Ishikawa (cell line): Measurements from ENCODE around the gene NOL9.

Source experiments
- CEBPB ChIP-seq: IDR thresholded peaks from 2 replicates; pipeline ENCODE4 v1.6.1; 2012
- CREB1 ChIP-seq: IDR thresholded peaks from 2 replicates; pipeline ENCODE4 v1.6.1; 2012; ENCODE audit warnings: low read depth
- EGR1 ChIP-seq: IDR thresholded peaks from 2 replicates; pipeline ENCODE4 v1.6.1; 2012
- EP300 ChIP-seq: IDR thresholded peaks from 2 replicates; pipeline ENCODE4 v1.6.1; 2012; ENCODE audit warnings: borderline replicate concordance
- FOXM1 ChIP-seq: IDR thresholded peaks from 2 replicates; pipeline ENCODE4 v1.6.1; 2012; ENCODE audit warnings: low read depth, borderline replicate concordance
- NFIC ChIP-seq: IDR thresholded peaks from 2 replicates; pipeline ENCODE4 v1.6.1; 2012
- RAD21 ChIP-seq: IDR thresholded peaks from 2 replicates; pipeline ENCODE4 v1.6.1; 2012; ENCODE audit warnings: low read depth
- TAF1 ChIP-seq: IDR thresholded peaks from 2 replicates; pipeline ENCODE4 v1.6.1; 2012; ENCODE audit warnings: low read depth, mild to moderate bottlenecking
- TCF12 ChIP-seq: IDR thresholded peaks from 2 replicates; pipeline ENCODE4 v1.6.1; 2012; ENCODE audit warnings: low read depth
- TEAD4 ChIP-seq: IDR thresholded peaks from 2 replicates; pipeline ENCODE4 v1.6.1; 2012
- YY1 ChIP-seq: IDR thresholded peaks from 2 replicates; pipeline ENCODE4 v1.6.1; 2012; ENCODE audit warnings: low read depth
- ZBTB7A ChIP-seq: IDR thresholded peaks from 2 replicates; pipeline ENCODE4 v1.6.1; 2012; ENCODE audit warnings: low read depth
- TF ChIP-seq, protein P1 (sequence below): IDR thresholded peaks from 2 replicates; pipeline ENCODE4 v1.6.1; 2012
- TF ChIP-seq, protein P2 (sequence below): IDR thresholded peaks from 2 replicates; pipeline ENCODE4 v1.6.1; 2012
- TF ChIP-seq, protein P3 (sequence below): IDR thresholded peaks from 2 replicates; pipeline ENCODE4 v1.6.1; 2012; ENCODE audit warnings: low read depth, mild to moderate bottlenecking

Gene NOL9

DNA sequence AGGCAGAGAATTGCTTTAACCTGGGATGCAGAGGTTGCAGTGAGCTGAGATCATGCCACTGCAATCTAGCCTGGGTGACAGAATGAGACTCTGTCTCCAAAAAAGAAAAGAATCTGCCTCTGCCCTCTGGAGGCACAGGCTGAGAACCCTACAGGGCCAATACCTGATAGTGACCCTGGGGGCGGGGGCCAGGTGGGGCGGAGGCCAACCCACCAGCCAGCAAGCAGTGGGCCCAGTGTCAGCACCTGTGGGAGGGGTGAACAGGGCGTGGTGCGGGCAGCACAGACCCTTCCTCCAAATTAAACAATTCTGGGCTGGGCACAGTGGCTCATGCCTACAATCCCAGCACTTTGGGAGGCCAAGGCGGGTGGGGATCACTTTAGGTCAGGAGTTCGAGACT is 43.8 kb downstream of the NOL9 start:
- TF ChIP-seq CEBPB, result no peak
- no peak for TF ChIP-seq EP300
- TF ChIP-seq, protein P1, sequence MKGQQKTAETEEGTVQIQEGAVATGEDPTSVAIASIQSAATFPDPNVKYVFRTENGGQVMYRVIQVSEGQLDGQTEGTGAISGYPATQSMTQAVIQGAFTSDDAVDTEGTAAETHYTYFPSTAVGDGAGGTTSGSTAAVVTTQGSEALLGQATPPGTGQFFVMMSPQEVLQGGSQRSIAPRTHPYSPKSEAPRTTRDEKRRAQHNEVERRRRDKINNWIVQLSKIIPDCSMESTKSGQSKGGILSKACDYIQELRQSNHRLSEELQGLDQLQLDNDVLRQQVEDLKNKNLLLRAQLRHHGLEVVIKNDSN, result no peak
- TF ChIP-seq YY1, result no peak
- no peak for TF ChIP-seq EGR1
- no peak for TF ChIP-seq ZBTB7A
- TF ChIP-seq TAF1, result no peak
- TF ChIP-seq RAD21, result no peak
- TF ChIP-seq FOXM1, result no peak

DNA sequence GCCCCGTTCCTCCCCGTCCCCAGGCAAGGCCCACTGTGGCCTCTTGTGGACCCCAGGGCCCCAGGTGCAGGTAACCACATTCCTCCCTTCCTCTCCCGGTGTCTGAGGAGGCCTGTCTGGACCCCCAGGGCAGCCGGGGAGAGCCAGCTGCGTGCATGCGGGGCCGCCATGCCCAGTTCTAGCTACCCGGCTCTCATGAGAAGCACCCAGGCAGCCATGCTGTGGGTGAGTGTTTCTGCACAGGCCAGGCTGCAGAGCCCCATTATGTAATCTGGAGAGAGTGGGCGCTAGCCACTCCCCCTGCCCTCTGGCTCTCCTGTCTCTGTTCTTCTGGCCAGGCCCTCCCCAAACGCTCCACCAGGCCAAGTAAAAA is 44.4 kb downstream of the NOL9 start:
- TF ChIP-seq TAF1, result no peak
- no peak for TF ChIP-seq TEAD4
- TF ChIP-seq NFIC, result no peak
- TF ChIP-seq TCF12, result no peak
- TF ChIP-seq, protein P1, result no peak
- TF ChIP-seq ZBTB7A, result no peak
- TF ChIP-seq CEBPB, result no peak
- TF ChIP-seq, protein P2, sequence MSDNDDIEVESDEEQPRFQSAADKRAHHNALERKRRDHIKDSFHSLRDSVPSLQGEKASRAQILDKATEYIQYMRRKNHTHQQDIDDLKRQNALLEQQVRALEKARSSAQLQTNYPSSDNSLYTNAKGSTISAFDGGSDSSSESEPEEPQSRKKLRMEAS, result no peak
- TF ChIP-seq EGR1, result no peak
- no peak for TF ChIP-seq CREB1
- TF ChIP-seq RAD21, result no peak
- TF ChIP-seq EP300, result no peak
- TF ChIP-seq FOXM1, result no peak

DNA sequence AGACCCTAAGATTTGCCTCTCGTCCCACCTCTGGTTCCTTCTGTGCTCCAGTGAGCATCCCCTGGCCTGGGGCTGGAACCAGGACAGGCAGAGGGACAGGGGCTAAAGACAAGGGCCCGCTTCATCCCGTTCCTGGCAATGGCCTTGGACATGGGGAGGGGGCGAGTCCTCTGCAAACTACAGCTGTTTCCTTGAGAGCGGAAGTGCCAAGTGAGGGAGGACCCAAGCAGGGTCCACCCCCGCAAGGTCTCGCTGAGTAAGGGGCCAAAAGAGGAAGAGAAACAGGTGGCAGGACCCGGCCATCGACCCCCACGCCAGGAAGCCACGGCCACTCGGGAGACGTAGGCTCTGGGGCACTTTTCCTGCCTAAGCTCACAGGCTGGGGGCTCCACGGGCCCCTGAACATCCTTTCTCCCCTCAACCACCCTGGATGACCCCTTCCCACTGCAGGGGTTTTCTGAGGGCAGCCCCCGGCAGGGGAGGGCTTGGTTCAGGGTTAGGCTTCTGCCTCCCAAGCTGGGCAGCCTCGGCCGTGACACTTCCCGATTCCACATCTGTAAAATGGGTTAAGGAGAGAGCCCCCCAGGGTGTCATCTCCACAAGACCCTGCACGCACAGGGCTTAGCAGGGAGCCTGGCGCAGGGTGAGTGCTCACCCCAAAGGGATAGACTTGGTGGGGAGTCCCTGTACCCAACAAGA is 44.9 kb downstream of the NOL9 start:
- no peak for TF ChIP-seq TEAD4

DNA sequence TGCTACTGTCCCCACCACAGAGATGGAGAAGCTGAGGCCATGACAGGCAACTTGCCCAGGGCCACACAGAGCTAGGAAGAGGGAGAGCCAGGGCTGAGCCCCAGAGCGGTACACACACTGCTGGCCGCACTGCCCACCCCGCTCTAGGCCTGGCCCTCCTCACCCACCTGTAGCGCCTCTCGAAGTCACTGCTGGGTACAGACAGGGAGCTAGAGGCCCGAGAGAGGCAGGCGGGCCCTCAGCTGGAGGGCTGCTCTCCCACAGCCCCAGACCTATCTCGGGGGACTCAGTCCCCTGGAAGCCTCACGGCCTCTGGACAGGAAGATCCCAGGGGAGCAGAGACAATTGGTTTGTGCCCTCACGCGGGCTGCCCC is 45.5 kb downstream of the NOL9 start:
- TF ChIP-seq, protein P3, sequence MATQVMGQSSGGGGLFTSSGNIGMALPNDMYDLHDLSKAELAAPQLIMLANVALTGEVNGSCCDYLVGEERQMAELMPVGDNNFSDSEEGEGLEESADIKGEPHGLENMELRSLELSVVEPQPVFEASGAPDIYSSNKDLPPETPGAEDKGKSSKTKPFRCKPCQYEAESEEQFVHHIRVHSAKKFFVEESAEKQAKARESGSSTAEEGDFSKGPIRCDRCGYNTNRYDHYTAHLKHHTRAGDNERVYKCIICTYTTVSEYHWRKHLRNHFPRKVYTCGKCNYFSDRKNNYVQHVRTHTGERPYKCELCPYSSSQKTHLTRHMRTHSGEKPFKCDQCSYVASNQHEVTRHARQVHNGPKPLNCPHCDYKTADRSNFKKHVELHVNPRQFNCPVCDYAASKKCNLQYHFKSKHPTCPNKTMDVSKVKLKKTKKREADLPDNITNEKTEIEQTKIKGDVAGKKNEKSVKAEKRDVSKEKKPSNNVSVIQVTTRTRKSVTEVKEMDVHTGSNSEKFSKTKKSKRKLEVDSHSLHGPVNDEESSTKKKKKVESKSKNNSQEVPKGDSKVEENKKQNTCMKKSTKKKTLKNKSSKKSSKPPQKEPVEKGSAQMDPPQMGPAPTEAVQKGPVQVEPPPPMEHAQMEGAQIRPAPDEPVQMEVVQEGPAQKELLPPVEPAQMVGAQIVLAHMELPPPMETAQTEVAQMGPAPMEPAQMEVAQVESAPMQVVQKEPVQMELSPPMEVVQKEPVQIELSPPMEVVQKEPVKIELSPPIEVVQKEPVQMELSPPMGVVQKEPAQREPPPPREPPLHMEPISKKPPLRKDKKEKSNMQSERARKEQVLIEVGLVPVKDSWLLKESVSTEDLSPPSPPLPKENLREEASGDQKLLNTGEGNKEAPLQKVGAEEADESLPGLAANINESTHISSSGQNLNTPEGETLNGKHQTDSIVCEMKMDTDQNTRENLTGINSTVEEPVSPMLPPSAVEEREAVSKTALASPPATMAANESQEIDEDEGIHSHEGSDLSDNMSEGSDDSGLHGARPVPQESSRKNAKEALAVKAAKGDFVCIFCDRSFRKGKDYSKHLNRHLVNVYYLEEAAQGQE, result no peak

DNA sequence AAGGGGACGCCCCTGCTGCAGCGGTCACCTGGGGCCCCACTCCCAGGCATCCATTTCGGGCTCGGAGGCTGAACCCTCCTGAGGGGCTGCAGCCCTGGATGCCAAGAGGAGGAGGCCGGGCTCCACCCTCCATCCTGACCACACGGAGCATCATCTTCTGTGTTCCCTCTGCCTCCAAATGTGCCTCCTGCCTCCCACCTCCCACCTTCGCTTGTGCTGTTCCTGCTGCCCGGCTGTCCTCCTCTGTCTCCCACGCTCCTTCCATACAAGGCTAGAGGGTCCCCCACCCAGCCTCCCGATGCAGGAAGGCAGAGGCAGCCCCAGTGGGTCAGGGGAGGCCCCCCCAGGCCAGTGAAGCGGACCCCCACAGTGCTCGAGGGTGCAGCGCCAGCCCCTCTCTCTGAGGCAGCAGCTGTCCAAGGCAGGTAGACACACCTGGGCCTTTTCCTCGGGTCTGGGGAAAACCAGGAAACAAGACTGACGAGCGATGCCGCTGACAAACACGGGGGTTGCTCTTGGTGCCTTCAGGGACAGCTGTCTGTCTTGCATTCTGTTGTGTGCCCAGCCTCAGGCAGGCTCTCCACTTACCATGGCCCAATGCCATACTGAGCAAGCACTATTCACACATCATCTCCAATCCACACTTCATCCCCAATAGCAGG is 46.0 kb downstream of the NOL9 start:
- TF ChIP-seq EP300 (no peak), ZBTB7A (no peak), FOXM1 (no peak), TCF12 (no peak), TEAD4 (no peak), RAD21 (no peak), EGR1 (no peak), NFIC (no peak), CREB1 (no peak), YY1 (no peak), CEBPB (no peak), TAF1 (no peak)
- TF ChIP-seq, protein P2, result no peak
- TF ChIP-seq, protein P3, result no peak
- TF ChIP-seq, protein P1, result no peak

DNA sequence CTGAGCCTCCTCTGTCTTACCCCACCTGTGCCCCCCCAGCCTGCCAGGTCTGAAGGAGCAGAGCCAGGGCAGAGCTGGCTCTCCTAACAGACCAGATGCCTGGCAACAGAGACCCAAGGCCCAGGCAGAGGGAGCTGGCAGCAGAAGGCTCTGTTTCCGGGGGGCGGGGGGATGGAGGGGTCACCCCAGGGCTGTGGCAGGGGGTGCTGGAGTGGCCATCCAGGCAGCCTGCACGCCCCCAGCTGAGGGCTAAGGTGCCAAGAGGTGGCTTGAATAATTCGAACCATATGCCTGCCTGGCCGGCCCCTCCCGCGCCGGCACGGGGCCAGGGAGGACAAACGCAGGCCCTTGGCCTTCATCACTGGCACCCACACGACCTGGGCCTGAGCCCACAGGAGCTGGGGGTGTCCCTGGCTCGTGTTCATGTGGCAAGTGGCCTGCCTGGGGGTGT is 46.8 kb downstream of the NOL9 start:
- no peak for TF ChIP-seq ZBTB7A
- no peak for TF ChIP-seq TAF1
- TF ChIP-seq, protein P2, result no peak
- TF ChIP-seq CREB1, result no peak
- no peak for TF ChIP-seq CEBPB
- TF ChIP-seq EP300, result no peak
- TF ChIP-seq, protein P1, result no peak
